ENCODE measurements around the gene SOHLH1. TPM values are rescaled to one million over a fixed set of nuclear protein-coding genes. Genes with fewer than 3 reads are reported as not detected.
"Not testable (repeated sequence)": the region's sequence is repeated elsewhere in the genome, so short reads cannot be mapped to it uniquely, and the experiment has no call there.

The SOHLH1 gene
- total RNA-seq, 1 donor from 2014 or later = not detected

GRCh38 chr9:135690836-135691570 is 8.3 kb downstream of the SOHLH1 start:
- no peak for DNase-seq (ENCODE audit: low spot score)
- intact Hi-C loops (cut with DNase I) = no loop called here
- no peak for ATAC-seq

- ATAC-seq (no peak), DNase-seq (ENCODE audit: low spot score) (no peak)
- intact Hi-C loops (cut with DNase I) = loop anchor here (5.0 kb wide), 1 partner anchor 373 kb away; no protein-coding TSS in a partner anchor
Observed at GRCh38 chr9:135689011-135689410, 10.3 kb downstream of the SOHLH1 start.

DNA sequence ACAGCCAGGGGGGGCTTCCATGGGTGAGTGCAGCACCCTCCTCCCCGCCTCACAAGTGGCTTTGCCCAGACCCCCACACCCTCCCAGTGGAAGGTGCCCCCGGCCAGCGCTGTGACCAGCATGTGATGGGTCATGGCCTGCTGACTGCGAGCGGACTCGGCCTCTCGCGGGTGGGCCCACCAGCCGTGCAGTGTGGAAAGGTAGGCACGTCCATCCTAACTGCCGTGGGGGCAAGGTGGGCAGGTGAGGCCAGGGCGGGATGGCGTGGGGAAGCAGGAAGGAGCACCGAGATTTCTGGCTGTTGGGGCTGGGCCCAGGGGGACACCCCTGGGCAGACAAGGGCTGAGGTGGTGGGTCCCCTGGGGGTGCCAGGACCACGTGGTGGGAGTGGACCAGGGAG is 12.1 kb downstream of the SOHLH1 start:
- ATAC-seq = no peak
- intact Hi-C loops (cut with DNase I) = loop anchor here (5.0 kb wide), 1 partner anchor 375 kb away; no protein-coding TSS in a partner anchor

GRCh38 chr9:135684691-135685090 is 14.6 kb downstream of the SOHLH1 start:
- DNase-seq (ENCODE audit: low spot score) (no peak), ATAC-seq (no peak)
- intact Hi-C loops (cut with DNase I) = loop anchor here (5.0 kb wide), 1 partner anchor 378 kb away; no protein-coding TSS in a partner anchor

More for the DNA sequence above, 12.1 kb downstream of the SOHLH1 start:
- no peak for DNase-seq (ENCODE audit: low spot score)

GRCh38 chr9:135683401-135684034 is 15.8 kb downstream of the SOHLH1 start:
- DNase-seq (ENCODE audit: low spot score) = no peak
- intact Hi-C loops (cut with DNase I) = no loop called here

GRCh38 chr9:135681161-135681560 is 18.1 kb downstream of the SOHLH1 start:
- intact Hi-C loops (cut with DNase I) = no loop called here
- no peak for ATAC-seq
- DNase-seq (ENCODE audit: low spot score) = no peak

More at GRCh38 chr9:135683401-135684034, 15.8 kb downstream of the SOHLH1 start:
- ATAC-seq = no peak

DNA sequence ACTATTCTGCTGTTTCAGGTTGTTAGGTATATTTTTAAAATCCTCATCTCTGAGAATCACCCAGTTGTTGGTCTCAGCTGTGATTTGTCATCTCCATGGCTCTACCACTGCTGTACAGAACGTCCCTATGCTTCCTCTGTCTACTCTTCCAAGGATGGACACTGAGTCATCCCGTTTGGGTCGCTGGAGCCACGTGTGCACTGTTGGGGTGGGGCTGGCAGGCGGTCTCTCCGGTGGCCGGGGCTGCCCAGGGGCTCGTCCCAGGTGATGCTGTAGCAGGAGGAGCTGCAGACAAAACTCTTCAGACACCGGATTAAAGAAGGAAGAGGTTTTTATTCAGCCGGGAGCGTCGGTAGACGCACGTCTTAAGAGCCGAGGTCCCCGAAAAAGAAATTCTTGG is 19.2 kb downstream of the SOHLH1 start:
- intact Hi-C loops (cut with DNase I) = no loop called here
- no peak for DNase-seq (ENCODE audit: low spot score)

GRCh38 chr9:135678236-135679017 is 20.9 kb downstream of the SOHLH1 start:
- ATAC-seq (no peak), DNase-seq (ENCODE audit: low spot score) (no peak)
- intact Hi-C loops (cut with DNase I) = no loop called here

More for the DNA sequence above, 19.2 kb downstream of the SOHLH1 start:
- no peak for ATAC-seq

- intact Hi-C loops (cut with DNase I) = no loop called here
- no peak for DNase-seq (ENCODE audit: low spot score)
- no peak for ATAC-seq
Observed at GRCh38 chr9:135677641-135678168, 21.6 kb downstream of the SOHLH1 start.

DNA sequence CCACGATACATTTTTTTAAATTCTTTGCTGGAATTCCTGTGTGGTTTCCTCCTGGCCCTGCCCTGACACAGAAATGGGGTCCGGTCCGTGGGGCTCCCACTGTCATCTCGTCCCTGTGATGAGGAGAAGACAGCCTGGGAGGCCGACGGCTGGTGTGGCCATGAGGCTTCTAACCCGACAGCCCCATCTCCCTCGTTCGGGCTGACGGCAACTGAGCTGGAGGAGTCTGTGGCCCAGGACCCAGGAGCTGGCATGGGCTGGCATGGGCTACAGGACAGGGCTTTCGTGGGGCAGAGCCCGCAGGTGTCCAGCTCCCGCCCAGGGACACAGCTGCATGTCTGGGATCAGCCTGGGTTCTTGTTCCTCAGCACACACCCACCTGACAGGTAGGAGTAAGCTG is 22.4 kb downstream of the SOHLH1 start:
- intact Hi-C loops (cut with DNase I) = no loop called here
- ATAC-seq (no peak), DNase-seq (ENCODE audit: low spot score) (no peak)

DNA sequence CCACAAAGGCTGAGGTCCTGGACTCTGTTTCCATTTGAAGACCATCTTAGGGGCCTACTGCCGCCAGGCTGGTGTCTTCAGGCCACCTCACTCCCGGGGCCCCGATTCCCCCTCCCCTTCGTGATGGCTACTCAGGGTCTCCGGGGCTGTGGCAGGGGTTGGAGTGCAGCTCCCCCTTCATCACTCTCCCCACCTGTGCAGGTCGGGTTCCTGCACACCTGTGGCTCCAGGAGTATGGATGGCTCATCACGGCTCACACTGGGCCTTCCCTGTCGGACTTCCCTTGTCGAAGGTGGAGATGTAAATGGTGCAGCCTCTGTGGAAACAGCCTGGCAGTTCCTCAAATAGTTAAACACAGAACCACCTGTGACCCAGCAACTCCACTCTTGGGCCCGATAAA is 24.3 kb downstream of the SOHLH1 start:
- DNase-seq (ENCODE audit: low spot score) = no peak
- ATAC-seq = no peak
- intact Hi-C loops (cut with DNase I) = no loop called here

DNA sequence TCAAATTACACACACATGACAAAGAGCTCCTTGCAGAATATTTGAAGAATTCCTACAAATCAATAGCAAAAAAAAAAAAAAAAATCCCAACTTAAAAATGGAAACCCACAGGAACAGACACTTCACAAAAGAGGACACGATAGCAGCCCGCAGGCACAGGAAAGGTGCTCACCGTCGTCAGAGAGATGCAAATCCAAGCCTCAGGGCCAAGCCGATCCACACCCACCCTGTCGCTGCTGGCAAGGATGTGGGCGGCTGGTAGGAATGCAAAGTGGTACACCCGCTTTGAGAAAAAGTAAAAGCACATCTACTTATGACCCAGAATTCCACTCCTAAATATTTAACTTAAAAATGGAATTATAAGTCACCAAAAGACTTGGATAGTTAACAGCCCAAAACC is 25.3 kb downstream of the SOHLH1 start:
- no peak for ATAC-seq
- DNase-seq (ENCODE audit: low spot score) = no peak
- intact Hi-C loops (cut with DNase I) = no loop called here

- intact Hi-C loops (cut with DNase I); ATAC-seq; DNase-seq (ENCODE audit: low spot score): not testable (repeated sequence)
Observed at GRCh38 chr9:135672786-135673185, 26.5 kb downstream of the SOHLH1 start.

GRCh38 chr9:135671591-135672041 is 27.7 kb downstream of the SOHLH1 start:
- DNase-seq (ENCODE audit: low spot score) (no peak), ATAC-seq (no peak)
- intact Hi-C loops (cut with DNase I) = no loop called here

DNA sequence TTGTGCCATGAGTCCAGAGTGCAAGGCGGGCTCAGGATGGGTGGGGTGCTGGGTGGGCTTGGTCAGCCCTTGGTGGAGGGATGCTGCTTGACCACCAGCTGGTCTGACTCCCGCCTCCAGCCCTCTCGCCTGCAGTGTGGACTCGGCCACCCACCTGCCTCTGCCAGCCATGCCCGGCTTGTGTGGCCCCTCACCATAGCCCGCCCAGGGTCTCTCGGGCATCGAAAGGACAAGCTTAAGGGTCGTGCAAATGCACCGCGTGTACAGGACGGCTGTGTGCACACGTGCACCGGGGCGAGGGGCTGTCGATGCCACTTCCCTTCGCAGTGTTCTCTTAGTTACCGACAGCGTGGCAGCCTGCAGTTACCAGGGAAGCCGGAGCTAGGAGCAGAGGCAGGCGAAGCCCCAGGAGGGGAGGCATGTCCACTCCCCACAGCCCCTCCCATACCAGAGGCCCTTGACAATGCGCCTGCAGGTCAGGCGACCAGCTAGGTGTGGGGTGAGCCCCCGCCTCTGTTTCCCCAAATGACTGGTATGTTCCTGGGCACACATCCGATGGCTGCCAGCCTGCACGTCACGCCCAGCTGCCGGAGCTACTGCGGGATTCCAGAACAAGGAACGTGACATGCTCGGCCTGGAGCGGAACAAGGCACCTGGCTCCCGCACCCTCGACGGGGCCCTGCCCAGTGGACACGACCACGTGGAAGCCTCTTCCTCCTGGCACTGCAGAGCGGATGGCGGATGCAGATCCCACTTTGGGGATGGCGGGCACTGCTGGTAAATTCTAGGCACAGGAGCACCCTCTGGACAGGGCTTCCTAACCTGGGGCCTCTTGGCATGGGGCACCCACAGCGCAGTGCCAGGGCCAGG is 28.3 kb downstream of the SOHLH1 start:
- intact Hi-C loops (cut with DNase I) = no loop called here
- DNase-seq (ENCODE audit: low spot score) (no peak), ATAC-seq (no peak)

DNA sequence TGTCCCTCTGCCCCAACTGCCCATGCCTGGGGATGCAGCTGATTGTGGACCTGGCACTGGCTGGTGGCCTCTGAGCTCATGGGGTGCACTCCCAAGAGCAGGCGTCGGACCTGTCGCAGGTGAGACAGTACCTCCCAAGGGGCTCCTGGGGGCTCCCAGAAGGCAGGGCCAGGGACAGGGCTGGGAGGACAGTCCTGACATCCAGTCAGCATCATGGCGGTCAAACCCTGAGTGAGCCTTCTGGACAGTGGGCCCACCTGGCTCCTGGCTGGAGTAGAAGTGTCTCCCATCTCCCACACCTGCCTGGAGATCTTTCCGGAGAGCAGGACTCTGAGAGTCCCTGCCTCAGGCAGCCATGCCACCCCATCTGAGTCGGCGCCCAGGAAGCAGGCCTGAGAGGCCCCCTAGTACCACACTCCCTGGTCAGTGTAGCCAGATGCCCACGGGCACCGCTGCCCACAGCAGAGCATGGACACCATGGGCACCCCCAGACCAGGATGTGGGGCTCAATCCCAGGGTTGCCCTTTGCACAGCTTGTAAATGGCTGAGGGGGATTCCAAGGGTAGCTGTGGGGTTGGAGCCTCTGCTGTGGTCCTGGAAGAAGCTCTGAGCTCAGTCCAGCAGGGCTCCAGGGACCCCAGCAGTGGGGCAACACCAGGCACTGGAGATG is 29.5 kb downstream of the SOHLH1 start:
- ATAC-seq = no peak
- peak; percentile 31 for DNase-seq (ENCODE audit: low spot score)
- intact Hi-C loops (cut with DNase I) = no loop called here

DNA sequence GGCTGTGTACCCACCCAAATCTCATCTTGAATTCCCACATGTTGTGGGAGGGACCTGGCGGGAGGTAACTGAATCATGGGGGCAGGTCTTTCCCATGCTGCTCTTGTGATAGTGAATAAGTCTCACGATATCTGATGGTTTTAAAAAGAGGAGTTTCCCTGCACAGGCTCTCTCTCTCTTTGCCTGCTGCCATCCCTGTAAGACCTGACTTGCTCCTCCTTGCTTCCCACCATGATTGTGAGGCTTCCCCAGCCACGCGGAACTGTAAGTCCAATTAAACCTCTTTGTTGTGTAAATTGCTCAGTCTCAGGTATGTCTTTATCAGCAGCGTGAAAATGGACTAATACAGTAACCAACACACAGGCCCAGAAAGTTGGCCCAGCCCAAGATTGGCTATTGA is 30.3 kb downstream of the SOHLH1 start:
- DNase-seq (ENCODE audit: low spot score) = peak; percentile 15
- intact Hi-C loops (cut with DNase I); ATAC-seq: not testable (repeated sequence)

- intact Hi-C loops (cut with DNase I) = no loop called here
- ATAC-seq (no peak), DNase-seq (ENCODE audit: low spot score) (peak; percentile 40)
Observed at GRCh38 chr9:135667463-135668001, 31.7 kb downstream of the SOHLH1 start.
